Nucleus accumbens (tissue), 56 donors: ENCODE data around the gene PODXL2.

ENCODE experiments used
- DNase-seq, 56 donors: peaks; one replicate each; lab custom pipeline; 2025; lab: John Stamatoyannopoulos, UW

Gene PODXL2

GRCh38 chr3:127625821-127626220 lies 3.2 kb upstream of the PODXL2 start:
- no peak for DNase-seq

- no peak for DNase-seq
These were observed 578 bp upstream of the PODXL2 start for GRCh38 chr3:127628426-127628787.

- peak in 33 of 56 donors; percentile 9 to 78 (median 41) for DNase-seq
These were observed 750 bp downstream of the PODXL2 start for GRCh38 chr3:127629467-127630403.

- DNase-seq = no peak
These were observed 2.1 kb downstream of the PODXL2 start for GRCh38 chr3:127630811-127631714.

GRCh38 chr3:127632035-127632820 lies 3.2 kb downstream of the PODXL2 start:
- DNase-seq = no peak

- DNase-seq = no peak
These were observed 5.7 kb downstream of the PODXL2 start for GRCh38 chr3:127634653-127635052.

- no peak for DNase-seq
These were observed 8.6 kb downstream of the PODXL2 start for GRCh38 chr3:127637546-127637945.

- DNase-seq = no peak
These were observed 9.0 kb downstream of the PODXL2 start for GRCh38 chr3:127637971-127638370.

GRCh38 chr3:127639173-127640041 lies 10.4 kb downstream of the PODXL2 start:
- no peak for DNase-seq

GRCh38 chr3:127640042-127640355 lies 11.0 kb downstream of the PODXL2 start:
- no peak for DNase-seq

- no peak for DNase-seq
These were observed 15.8 kb downstream of the PODXL2 start for GRCh38 chr3:127644641-127645370.

- no peak for DNase-seq
These were observed 16.5 kb downstream of the PODXL2 start for GRCh38 chr3:127645371-127646015.

- no peak for DNase-seq
These were observed 17.6 kb downstream of the PODXL2 start for GRCh38 chr3:127646501-127647046.

- DNase-seq = no peak
These were observed 18.3 kb downstream of the PODXL2 start for GRCh38 chr3:127647166-127647844.

GRCh38 chr3:127647845-127648204 lies 18.8 kb downstream of the PODXL2 start:
- no peak for DNase-seq

- no peak for DNase-seq
These were observed 21.3 kb downstream of the PODXL2 start for GRCh38 chr3:127650236-127650635.

- no peak for DNase-seq
These were observed 22.7 kb downstream of the PODXL2 start for GRCh38 chr3:127651516-127652172.
